ENCODE data around the gene SLC25A11.

DNA sequence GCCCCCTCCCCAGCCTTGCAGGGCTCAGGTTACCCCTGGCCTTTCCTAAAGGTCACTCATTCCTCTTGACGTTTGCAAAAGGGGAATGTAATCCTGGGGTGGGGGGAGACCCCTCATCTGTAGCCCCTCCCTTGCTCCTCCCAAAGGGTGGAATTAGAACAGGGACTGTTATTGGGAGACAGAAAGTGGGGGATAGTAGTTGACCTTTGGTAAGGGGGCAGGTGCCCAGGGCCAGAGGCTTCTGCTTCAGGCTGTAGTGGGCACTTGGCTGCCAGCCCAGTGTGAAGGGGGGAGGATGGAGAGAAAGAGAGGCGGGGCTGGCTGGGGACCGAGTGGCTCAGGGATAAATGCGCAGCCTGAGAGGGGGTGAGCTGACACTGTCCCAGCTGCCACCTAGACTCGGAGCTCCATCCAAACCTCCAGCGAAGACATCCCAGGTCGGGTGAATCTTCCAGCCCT is 10.9 kb upstream of the SLC25A11 start, which contains the start of gene ENO3:
- no peak for TF ChIP-seq CTCF (IDR thresholded peaks at IDR 0.05)
- TF ChIP-seq POLR2A (IDR thresholded peaks at IDR 0.05) = no peak
- no peak for TF ChIP-seq POLR2AphosphoS5 (IDR thresholded peaks at IDR 0.05)
- no peak for TF ChIP-seq EP300 (IDR thresholded peaks at IDR 0.05; ENCODE audit: low read depth)

All from transverse colon (tissue), 4 donors.